ENCODE data around the gene PTPRN2. TPM values are rescaled to one million over a fixed set of nuclear protein-coding genes. Genes with fewer than 3 reads are reported as not detected.

PTPRN2 gene
- total and polyA plus RNA-seq, 9 of the 15 experiments (the other 6 are each of a cell fraction or from before 2014, with no cell fraction given) = not detected

- H4K20me1 ChIP-seq (replicated peaks; ENCODE audit: control insufficient read depth, insufficient read depth, low read length) = peaks cover 7% of the 10 kb centered on the region; the same call in 1 of the 2 replicates
- H3K27ac ChIP-seq (ENCODE audit: extremely low read depth, low read depth, low read length) = no peak overlapping the region
- intact Hi-C loops (cut with micrococcal nuclease) (no loop called here), in situ Hi-C loops (cut with MboI) (no loop called here)
- peaks cover 39 to 84% of the 10 kb centered on the region in 2 experiments for H3K27me3 ChIP-seq (ENCODE audit: control insufficient read depth in 2 of 2, insufficient read depth in 2 of 2, low read length in 2 of 2)
- ATAC-seq (no peak), FAIRE-seq (no peak), DNase-seq (ENCODE audit: extremely low read depth in 1 of 4, low spot score in 3 of 4) (no peak)
- H2AFZ ChIP-seq (ENCODE audit: low read depth, low read length) = no peak overlapping the region
- H3K9me1 ChIP-seq (ENCODE audit: control insufficient read depth, insufficient read depth, low read length) = no peaks in the 10 kb centered on the region
- no peak overlapping the region for H3K4me3 ChIP-seq
- H3K9ac ChIP-seq (ENCODE audit: insufficient read depth in 1 of 2, low read depth in 2 of 2, low read length in 2 of 2) = no peak overlapping the region
- POLR2A ChIA-PET = no interaction called here
- no peak overlapping the region for H3K4me2 ChIP-seq (ENCODE audit: insufficient read depth, low read length)
- CTCF ChIA-PET (ENCODE audit: low intra/inter-chr PET ratio) = no interaction called here
- WGBS (ENCODE audit: insufficient coverage, low coverage, missing lambda C conversion rate) = 1% methylated on average over 21 of the region's 21 CpGs
- no TSS peak for BruUV-seq (replicated peaks)
- H3K36me3 ChIP-seq (ENCODE audit: control insufficient read depth, insufficient read depth, low read length) = no peaks in the 10 kb centered on the region
- no peaks in the 10 kb centered on the region for H3K79me2 ChIP-seq (ENCODE audit: control insufficient read depth, insufficient read depth, low read length)
- peaks cover 0 to 5% of the 10 kb centered on the region in 2 experiments; a peak in 1 of 5 replicates for H3K4me1 ChIP-seq (replicated peaks in 1 of 2; ENCODE audit: control insufficient read depth in 2 of 2, insufficient read depth in 2 of 2, low read length in 2 of 2)
- no peaks in the 10 kb centered on the region; the same call in 1 of the 2 replicates for H3K9me3 ChIP-seq (replicated peaks; ENCODE audit: control insufficient read depth, insufficient read depth, low read depth, low read length)
- no peak for TF ChIP-seq PBX2 (CRISPR knock-in tag; IDR thresholded peaks at IDR 0.05; ENCODE audit: low read depth)
- TF ChIP-seq PBX2 (tag; conservative IDR thresholded peaks at IDR 0.05; ENCODE audit: low read depth) = no peak
- TF ChIP-seq IRF2 (CRISPR knock-in tag; IDR thresholded peaks at IDR 0.05) = no peak
- TF ChIP-seq HES1 (IDR thresholded peaks at IDR 0.05; ENCODE audit: low read depth) = no peak
- TF ChIP-seq ZNF282 (CRISPR knock-in tag; IDR thresholded peaks at IDR 0.05) = no peak
- no peak for TF ChIP-seq GATAD2B (IDR thresholded peaks at IDR 0.05; ENCODE audit: borderline replicate concordance)
- TF ChIP-seq ZNF584 (CRISPR knock-in tag; IDR thresholded peaks at IDR 0.05; ENCODE audit: low read depth) = no peak
- no peak for TF ChIP-seq MAFG (tag; conservative IDR thresholded peaks at IDR 0.05)
- no peak for TF ChIP-seq ZNF592 (IDR thresholded peaks at IDR 0.05)
- TF ChIP-seq GABPA (tag; conservative IDR thresholded peaks at IDR 0.05; ENCODE audit: low read depth) = no peak
- no peak for TF ChIP-seq FOXA1 (IDR thresholded peaks at IDR 0.05; ENCODE audit: borderline replicate concordance)
- no peak for TF ChIP-seq ATF3 (IDR thresholded peaks at IDR 0.05)
- no peak for TF ChIP-seq ATF3 (CRISPR knock-in tag; conservative IDR thresholded peaks at IDR 0.05)
- TF ChIP-seq RFX7 (CRISPR knock-in tag; IDR thresholded peaks at IDR 0.05) = no peak
Observed at GRCh38 chr7:157772486-157773130, 815.0 kb downstream of the PTPRN2 start.
